Sigmoid colon (tissue), 3 donors: ENCODE data around the gene TRPT1.

Experiments
- POLR2A ChIP-seq, 2 donors: fragments of 450-650 bp; IDR thresholded peaks; one replicate each; pipeline ENCODE4 v1.6.1; 2016; ENCODE audit warnings: antibody characterized with exemption in 2 of 2, mild to moderate bottlenecking in 2 of 2, moderate library complexity in 2 of 2
- TF ChIP-seq, protein P1 (sequence below), 4 experiments: fragments of 450-650 bp in 3 of 4; fragments of 200-600 bp in 1 of 4; IDR thresholded peaks; one replicate each; pipeline ENCODE4 v1.5.1; 2016 to 2019; ENCODE audit warnings: antibody characterized with exemption in 4 of 4, mild to moderate bottlenecking in 3 of 4, moderate library complexity in 2 of 4

- TF ChIP-seq POLR2A (IDR thresholded peaks at IDR 0.05): no peak
- TF ChIP-seq, protein P1, sequence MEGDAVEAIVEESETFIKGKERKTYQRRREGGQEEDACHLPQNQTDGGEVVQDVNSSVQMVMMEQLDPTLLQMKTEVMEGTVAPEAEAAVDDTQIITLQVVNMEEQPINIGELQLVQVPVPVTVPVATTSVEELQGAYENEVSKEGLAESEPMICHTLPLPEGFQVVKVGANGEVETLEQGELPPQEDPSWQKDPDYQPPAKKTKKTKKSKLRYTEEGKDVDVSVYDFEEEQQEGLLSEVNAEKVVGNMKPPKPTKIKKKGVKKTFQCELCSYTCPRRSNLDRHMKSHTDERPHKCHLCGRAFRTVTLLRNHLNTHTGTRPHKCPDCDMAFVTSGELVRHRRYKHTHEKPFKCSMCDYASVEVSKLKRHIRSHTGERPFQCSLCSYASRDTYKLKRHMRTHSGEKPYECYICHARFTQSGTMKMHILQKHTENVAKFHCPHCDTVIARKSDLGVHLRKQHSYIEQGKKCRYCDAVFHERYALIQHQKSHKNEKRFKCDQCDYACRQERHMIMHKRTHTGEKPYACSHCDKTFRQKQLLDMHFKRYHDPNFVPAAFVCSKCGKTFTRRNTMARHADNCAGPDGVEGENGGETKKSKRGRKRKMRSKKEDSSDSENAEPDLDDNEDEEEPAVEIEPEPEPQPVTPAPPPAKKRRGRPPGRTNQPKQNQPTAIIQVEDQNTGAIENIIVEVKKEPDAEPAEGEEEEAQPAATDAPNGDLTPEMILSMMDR (IDR thresholded peaks at IDR 0.05): no peak
Observed at GRCh38 chr11:64178203-64178602, 47.8 kb downstream of the TRPT1 start.
